GM20000 (cell line): ENCODE data around the gene FAM83G.

ENCODE experiments used
- DNase-seq: peaks from one replicate; pipeline ENCODE4 v3.0.0; 2012; ENCODE audit warnings: low spot score
- TF ChIP-seq, protein P1 (sequence below): IDR thresholded peaks from 2 replicates; pipeline ENCODE4 v1.5.1; 2012; ENCODE audit warnings: mild to moderate bottlenecking, control low read depth; ENCODE audit errors: extremely low read depth, missing control alignments

Gene FAM83G

DNA sequence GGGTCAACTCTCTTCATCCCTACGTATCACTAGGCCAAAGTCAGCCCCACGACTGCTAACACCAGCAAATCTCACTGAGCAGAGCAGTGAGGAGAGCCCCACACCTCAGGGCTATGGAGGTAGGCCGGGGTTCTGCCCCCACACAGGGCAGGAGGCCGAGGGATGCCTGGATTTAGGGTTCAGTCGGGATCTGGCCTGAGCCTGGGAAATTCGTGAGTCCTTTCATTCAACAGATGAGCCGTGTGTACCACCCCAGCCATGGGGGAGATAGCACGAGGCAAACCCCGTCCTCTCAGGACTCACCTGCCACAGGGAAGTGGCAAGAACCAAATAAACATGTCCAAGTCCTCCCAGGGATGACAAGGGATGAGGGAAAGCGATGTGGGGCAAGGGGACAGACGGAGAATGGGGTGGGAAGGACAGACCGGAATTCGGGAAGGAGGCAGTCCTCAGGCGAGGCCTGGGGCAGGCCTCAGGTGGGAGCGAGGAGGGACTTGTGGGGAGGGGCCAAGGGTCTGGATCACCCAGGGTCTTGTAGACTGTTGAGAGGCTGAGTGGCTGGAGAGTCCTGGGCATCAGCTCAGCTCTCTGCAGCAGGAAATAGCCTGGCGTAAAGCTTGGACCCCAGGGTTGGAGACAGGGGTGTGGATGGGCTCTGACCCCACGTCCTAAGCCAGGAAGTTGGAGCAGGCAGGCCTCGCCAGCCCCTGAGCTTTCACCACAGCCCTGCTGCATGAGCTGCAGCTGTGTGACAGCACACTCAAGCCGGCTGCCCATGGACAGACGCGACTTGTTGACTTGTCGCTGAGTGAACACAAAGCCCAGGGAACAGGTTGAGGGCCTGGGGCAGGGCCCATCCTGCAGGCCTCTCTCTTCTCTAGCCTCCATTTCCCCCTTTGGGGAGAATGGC lies 7.9 kb upstream of the FAM83G start:
- DNase-seq: no peak
- TF ChIP-seq, protein P1, sequence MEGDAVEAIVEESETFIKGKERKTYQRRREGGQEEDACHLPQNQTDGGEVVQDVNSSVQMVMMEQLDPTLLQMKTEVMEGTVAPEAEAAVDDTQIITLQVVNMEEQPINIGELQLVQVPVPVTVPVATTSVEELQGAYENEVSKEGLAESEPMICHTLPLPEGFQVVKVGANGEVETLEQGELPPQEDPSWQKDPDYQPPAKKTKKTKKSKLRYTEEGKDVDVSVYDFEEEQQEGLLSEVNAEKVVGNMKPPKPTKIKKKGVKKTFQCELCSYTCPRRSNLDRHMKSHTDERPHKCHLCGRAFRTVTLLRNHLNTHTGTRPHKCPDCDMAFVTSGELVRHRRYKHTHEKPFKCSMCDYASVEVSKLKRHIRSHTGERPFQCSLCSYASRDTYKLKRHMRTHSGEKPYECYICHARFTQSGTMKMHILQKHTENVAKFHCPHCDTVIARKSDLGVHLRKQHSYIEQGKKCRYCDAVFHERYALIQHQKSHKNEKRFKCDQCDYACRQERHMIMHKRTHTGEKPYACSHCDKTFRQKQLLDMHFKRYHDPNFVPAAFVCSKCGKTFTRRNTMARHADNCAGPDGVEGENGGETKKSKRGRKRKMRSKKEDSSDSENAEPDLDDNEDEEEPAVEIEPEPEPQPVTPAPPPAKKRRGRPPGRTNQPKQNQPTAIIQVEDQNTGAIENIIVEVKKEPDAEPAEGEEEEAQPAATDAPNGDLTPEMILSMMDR: no peak

GRCh38 chr17:19011581-19011980 lies 7.0 kb upstream of the FAM83G start:
- no peak for DNase-seq
- TF ChIP-seq, protein P1: no peak

DNA sequence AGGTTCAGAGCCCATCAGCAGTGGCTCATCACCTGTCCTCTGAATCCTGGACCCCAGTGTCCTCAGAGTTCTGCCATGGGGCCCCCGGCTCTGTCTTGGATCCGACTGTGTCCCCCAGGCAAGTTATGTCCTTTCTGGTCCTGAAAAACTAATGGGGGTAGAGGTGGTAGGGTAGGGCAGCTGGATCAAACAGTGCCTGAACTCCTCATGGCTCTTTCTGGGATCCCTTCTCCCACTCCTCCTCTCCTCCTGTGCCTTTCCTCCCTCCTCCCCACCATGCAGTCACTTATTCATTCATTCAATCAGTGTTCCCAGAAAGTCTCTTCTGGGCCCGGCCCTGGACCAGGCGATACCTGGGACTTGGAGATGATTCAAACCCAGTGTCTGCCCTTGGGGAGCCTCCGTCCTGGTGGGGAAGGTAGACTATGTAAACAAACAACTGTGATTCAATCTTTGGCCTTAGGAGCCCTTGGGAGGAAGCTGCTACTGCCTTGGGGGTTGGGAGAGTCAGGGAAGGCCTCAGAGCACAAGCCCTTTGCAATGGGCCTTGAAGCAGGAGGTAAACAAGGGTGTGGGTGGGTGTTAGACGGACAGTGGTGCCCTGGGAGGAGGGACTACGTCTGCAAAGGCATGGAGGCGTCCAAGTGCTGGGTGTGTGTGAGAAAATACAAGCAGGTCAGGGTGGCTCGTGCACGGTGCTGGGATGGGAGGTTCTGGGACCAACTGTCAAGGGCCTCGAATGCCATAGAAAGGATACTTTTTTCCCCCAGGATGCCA lies 6.4 kb upstream of the FAM83G start:
- DNase-seq: no peak
- TF ChIP-seq, protein P1: no peak

DNA sequence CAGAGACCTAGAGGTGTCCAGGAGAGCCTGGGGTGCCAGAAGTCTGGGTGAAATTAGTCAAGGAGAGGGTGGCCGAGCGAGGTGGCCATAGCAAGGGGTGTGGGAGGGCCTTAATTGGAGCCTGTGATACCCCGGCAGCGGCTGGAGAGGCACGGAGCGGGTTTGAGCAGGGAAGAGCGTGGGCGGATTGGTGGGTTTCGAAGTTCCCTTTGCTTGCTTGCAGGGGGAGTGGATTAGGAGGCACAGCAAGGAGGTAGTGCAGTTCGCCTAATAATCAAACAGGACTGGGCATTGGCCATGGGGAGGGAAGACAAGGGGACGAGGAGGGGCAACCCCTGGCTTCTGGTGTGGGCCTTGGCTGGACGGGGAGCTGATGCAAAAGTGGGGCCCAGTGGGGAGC lies 5.4 kb upstream of the FAM83G start:
- TF ChIP-seq, protein P1: no peak
- no peak for DNase-seq

DNA sequence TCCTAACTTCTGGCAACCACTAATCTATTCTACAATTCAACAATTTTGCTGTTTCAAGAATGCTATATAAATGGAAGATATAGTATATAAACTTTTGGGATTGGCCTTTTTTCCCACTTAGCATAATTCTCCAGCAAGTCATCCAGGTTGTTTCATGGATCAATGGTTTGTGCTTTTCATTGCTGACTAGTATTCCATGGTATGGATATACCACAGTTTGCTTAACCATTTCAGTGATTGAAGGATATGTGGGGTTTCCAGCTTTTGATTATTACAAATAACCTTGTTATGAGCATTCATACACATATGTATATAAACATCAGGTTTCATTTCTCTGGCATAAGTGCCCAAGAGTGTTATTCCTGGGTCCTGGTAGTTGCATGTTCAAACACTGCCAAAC lies 2.1 kb upstream of the FAM83G start:
- TF ChIP-seq, protein P1: no peak
- no peak for DNase-seq

GRCh38 chr17:19005789-19006430 lies 1.3 kb upstream of the FAM83G start:
- TF ChIP-seq, protein P1: no peak

More at GRCh38 chr17:19005789-19006430, 1.3 kb upstream of the FAM83G start:
- no peak for DNase-seq
